GM06990 (cell line): Measurements from ENCODE around the gene FCHSD2.
"Not testable (repeated sequence)": the region's sequence is repeated elsewhere in the genome, so short reads cannot be mapped to it uniquely, and the experiment has no call there.

Experiments
- DNase-seq: peaks from one replicate; pipeline ENCODE4 v3.0.0-alpha.2; 2011; ENCODE audit not compliant: insufficient read length; ENCODE audit errors: extremely low read depth
- H3K27me3 ChIP-seq: replicated peaks from 2 replicates; pipeline ENCODE4 v1.6.0; 2011; ENCODE audit warnings: low read length; ENCODE audit not compliant: control insufficient read depth, insufficient read depth
- H3K36me3 ChIP-seq: 2 replicates; pipeline ENCODE4 v1.5.1; 2011; ENCODE audit warnings: low read length; ENCODE audit not compliant: control insufficient read depth, insufficient read depth
- H3K4me3 ChIP-seq: replicated peaks from 2 replicates; pipeline ENCODE4 v1.5.1; 2011; ENCODE audit warnings: low read depth, mild to moderate bottlenecking, control low read depth, low read length
- TF ChIP-seq, protein P1 (sequence below): IDR thresholded peaks from 2 replicates; pipeline ENCODE4 v1.5.1; 2011; ENCODE audit warnings: low read length, control low read depth, mild to moderate bottlenecking, inconsistent platforms; ENCODE audit not compliant: insufficient read depth, poor library complexity, severe bottlenecking

The FCHSD2 gene

DNA sequence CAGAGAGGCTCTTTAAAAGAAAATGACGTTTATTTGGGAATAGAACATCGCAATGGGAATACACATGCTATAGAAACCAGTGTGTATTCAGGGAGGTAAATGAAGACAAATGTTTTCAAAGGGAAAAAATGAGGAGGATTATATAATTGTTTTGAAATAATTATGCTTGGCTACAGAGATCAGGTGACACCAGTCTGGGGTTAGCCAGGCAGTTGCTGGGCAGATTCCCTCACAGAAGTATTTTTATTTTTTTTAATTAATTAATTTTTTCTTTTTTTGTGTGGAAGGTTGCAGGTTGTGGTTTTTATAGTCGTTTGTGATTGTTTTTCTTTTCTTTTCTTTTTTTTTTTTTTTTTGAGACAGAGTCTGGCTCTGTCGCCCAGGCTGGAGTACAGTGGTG, 342.7 kb downstream of the FCHSD2 start:
- no peaks in the 10 kb centered on the region for H3K36me3 ChIP-seq
- TF ChIP-seq, protein P1, sequence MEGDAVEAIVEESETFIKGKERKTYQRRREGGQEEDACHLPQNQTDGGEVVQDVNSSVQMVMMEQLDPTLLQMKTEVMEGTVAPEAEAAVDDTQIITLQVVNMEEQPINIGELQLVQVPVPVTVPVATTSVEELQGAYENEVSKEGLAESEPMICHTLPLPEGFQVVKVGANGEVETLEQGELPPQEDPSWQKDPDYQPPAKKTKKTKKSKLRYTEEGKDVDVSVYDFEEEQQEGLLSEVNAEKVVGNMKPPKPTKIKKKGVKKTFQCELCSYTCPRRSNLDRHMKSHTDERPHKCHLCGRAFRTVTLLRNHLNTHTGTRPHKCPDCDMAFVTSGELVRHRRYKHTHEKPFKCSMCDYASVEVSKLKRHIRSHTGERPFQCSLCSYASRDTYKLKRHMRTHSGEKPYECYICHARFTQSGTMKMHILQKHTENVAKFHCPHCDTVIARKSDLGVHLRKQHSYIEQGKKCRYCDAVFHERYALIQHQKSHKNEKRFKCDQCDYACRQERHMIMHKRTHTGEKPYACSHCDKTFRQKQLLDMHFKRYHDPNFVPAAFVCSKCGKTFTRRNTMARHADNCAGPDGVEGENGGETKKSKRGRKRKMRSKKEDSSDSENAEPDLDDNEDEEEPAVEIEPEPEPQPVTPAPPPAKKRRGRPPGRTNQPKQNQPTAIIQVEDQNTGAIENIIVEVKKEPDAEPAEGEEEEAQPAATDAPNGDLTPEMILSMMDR: no peak
- no peaks in the 10 kb centered on the region for H3K27me3 ChIP-seq
- DNase-seq: no peak
- no peak overlapping the region for H3K4me3 ChIP-seq

DNA sequence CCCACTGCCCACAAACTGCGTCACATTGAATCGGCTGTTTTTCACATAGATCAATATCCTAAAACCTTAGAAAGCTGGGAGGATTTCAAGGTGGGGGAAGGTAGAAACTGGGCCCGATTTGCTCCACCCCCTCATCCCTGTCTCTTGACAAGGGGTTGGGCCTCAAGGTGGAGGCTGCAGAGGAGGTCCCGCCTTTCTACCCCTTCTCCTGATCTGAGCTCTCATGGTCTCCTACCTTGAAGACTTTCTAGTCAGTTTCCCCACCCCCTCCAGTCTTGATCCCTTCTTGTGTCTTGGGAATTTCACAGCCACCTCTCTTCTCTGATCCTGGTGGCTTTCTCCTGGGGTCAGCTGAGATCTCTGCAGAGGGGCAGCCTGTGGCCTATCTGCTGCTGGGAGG, 343.8 kb downstream of the FCHSD2 start:
- no peaks in the 10 kb centered on the region for H3K36me3 ChIP-seq
- H3K4me3 ChIP-seq: no peak overlapping the region
- DNase-seq: no peak
- no peaks in the 10 kb centered on the region for H3K27me3 ChIP-seq
- TF ChIP-seq, protein P1: no peak

DNA sequence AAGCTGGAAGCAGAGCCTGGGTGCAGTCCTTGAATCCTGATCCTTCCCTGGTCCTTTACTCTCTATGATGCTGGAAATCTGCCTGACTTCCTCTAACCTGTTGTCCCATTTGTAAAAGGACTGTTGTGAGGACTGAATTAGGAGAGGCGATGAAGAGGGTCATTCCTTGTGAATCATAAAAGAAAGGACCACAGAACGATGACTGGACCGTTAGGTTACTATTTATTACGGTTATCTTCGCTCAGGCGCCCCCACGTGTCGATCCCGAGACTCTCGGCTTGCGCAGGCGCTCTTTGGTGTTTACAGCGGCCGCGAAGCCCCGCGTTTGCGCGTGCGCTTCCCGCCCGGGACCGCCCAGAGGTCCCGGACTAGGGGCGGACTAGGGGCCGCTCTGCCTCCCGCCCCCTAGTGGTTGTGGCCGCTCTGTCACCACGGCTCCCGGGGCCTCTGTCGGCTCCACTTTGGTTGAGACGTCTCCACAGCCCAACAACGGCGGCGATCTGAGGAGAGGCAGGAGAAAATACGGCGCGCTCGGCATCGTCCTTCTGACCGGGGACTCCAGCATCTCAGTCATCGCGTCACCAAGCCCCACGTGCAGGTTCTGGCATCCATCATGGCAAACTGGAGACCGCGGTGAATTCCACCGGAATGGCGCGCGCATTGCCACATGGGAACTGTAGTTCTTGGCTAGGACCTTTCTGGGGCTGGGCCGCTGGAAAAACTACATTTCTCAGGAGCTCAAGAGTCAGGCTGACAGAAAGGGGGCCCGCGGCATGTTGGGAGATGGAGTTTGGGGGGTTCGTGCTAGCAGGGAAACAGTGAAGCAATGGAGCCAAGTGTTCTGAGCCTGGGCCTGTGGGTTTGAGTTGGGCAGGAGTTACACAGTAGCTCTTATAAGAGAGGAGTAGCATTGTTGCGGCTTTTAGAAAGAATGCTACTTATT, 348.4 kb downstream of the FCHSD2 start, which contains the start of gene STARD10:
TSS of gene STARD10 (minus strand) at position 623 of the 943 bp plus-strand sequence. CDS start 12,866 bp downstream, outside the sequence.
- TF ChIP-seq, protein P1: peak; percentile 98
- H3K27me3 ChIP-seq: no peaks in the 10 kb centered on the region
- DNase-seq: peak; percentile 97
- no peaks in the 10 kb centered on the region for H3K36me3 ChIP-seq
- peak within 1 kb of the TSS; percentile 82 for H3K4me3 ChIP-seq

DNA sequence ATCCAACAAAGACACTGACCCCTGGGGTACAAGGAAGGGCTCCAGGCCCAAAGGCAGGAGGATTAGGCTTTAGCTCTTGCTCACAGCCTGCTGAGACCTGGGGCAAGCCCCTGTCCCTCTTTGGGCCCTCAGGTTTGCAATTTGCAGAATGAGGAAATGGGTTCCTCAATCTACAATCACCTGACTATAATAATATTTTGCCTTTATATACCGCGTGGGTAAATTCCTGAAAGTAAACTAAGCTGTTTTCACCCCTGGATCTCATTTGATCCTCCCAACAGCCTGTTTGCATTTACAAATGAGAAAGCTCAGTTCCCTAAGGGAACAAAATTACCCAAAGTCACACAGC, 349.1 kb downstream of the FCHSD2 start:
- TF ChIP-seq, protein P1: no peak
- H3K4me3 ChIP-seq: peak overlapping the region; percentile 82
- no peak for DNase-seq
- H3K27me3 ChIP-seq: no peaks in the 10 kb centered on the region
- no peaks in the 10 kb centered on the region for H3K36me3 ChIP-seq

DNA sequence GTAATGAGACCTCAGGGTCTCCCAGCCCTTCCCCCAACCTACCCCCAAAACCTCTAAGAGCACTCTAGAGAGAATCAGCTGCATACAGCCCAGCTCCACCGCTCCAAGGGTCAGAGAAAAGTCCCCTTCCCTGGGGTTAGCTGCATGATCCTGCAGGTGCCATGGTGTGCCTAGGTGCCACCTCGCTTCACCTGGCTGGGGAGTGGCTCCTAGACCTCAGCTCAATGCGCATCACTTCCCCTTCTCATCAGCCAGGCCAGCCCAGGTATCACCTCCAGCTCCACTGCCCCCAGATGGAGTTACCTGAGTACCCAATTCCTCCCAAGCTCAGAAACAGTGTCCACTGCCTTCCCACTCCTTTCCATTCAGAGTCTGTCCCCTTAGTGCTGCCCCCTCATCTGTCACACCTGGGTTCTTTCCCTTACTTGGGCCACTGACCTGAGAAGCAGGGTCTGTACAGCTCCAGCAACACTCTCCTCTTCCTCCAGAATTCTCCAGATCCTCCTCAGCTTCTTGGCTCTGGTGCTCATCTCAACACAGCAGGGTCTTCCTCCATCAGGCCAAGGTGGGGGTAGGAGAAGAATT, 349.6 kb downstream of the FCHSD2 start:
- TF ChIP-seq, protein P1: no peak
- DNase-seq: no peak
- no peaks in the 10 kb centered on the region for H3K27me3 ChIP-seq
- H3K36me3 ChIP-seq: no peaks in the 10 kb centered on the region
- H3K4me3 ChIP-seq: peak overlapping the region; percentile 9; the same call in 1 of the 2 replicates

DNA sequence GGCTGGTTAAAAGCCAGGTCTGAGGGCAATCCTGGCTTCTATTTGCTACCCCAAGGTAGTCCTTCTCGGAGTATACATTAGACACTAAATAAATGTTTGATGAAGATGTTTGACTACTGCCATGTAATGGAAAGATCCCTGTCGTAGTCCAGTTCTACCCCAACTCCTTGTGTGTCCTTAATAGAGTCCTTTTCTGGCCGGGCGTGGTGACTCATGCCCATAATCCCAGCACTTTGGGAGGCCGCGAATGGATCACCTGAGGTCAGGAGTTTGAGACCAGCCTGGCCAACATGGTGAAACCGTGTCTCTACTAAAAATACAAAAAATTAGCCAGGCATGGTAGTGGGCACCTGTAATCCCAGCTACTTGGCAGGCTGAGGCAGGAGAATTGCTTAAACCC, 350.9 kb downstream of the FCHSD2 start:
- not testable (repeated sequence) for H3K27me3 ChIP-seq, DNase-seq, H3K4me3 ChIP-seq, H3K36me3 ChIP-seq
